Measurements from ENCODE around the gene POLR2J.
"Not testable (repeated sequence)": the region's sequence is repeated elsewhere in the genome, so short reads cannot be mapped to it uniquely, and the experiment has no call there.

- TF ChIP-seq CTCF (conservative IDR thresholded peaks at IDR 0.05); EZH2 (IDR thresholded peaks at IDR 0.05; ENCODE audit: low read depth): not testable (repeated sequence)
Observed at GRCh38 chr7:102512642-102513221, 34.0 kb upstream of the POLR2J start.
